GM19023 (cell line): ENCODE data around the gene ITGB2.

ENCODE experiments used
- ATAC-seq: cut with Tn5 transposase; IDR thresholded peaks from one replicate; pipeline ENCODE4 v1.9.1; 2021; ENCODE audit warnings: mild to moderate bottlenecking, moderate library complexity; ENCODE audit not compliant: unreplicated experiment

The ITGB2 gene

DNA sequence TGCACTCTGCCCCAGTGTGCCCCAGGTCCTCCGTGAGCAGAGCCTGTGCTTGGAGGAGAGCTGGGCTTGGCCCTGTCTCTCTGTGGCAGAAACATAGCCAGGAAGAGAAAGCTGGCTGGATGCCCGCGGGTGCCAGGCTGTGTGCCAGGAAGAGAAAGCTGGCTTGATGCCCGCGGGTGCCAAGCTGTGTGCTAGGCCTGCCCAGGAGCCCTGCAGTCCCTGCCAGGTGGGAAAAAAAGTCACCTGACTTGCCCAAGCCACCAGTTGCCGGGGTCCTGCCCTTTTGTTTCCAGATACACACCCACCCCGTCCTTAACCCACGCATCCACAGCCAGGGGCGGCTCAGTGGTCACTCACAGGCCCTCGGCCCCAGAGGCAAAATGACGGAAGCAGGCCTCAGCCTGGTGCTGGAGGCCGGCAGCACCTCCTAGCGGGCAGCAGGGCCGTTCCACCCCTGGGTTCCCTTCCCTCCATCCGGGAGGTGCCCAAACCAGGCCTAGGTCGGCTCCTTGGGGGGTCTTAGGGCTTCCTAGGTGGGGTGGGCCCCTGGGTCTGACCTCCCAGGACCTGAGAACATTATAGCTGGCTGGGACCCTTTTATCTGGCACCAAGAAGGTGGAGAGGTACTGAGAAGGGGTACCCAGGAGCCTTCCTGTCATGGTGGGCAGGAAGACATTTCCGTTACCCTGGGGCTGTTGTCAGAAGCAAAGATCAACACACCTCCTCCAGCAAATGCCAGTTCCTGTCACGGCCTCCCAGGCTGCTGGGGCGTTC, 9.1 kb downstream of the ITGB2 start:
- ATAC-seq, result no peak

DNA sequence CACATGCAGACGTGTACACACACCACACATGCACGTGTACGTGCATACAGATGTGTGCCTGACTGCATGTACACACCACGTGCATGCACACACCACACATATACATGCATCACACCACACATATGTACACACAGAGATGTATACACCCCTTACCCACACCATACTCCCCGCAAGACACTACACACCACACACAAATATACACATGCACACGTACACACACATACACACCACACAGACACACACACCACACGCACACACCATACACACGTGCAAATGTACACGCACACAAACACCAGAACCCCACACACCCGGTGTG, 9.7 kb downstream of the ITGB2 start:
- ATAC-seq, result no peak

DNA sequence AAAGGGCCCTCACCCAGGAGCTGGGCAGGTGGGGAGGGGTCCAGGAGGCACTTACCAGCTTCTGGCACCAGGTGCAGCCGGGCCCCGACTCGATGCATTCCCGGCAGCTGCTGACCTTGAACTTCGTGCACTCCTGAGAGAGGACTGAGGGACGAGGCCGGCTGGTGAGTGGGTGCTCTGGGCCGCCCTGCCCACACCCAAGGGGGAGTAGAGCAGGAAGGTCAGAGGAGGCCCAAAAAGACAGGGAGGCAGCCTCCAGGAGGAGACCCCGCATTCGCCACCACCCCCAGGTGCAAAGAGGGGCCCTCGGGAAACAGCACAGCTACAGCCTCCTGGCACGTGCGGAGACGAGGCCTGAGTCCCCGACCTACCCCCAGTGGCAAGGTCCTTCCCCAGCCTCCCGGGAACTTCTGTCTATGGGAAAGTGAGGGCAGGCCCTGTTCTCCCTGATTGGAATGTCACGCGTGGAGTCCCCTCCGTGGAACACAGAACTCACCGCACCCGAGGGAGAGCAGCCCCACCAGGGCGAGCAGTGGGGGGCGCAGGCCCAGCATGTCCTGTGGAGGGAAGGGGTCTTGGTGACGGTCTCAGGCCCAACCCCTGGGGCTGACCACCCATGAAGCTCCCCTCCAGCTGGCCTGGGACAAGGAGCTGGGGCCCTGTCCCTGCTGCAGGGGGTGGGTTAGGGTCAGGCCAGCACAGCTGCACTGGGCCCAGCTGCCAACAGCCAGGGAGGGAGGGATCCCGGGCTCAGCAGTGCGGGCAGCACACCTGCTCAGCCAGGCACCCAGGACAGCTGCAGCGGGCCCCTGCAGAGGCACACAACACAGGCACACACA, 10.3 kb downstream of the ITGB2 start:
- ATAC-seq, result no peak

DNA sequence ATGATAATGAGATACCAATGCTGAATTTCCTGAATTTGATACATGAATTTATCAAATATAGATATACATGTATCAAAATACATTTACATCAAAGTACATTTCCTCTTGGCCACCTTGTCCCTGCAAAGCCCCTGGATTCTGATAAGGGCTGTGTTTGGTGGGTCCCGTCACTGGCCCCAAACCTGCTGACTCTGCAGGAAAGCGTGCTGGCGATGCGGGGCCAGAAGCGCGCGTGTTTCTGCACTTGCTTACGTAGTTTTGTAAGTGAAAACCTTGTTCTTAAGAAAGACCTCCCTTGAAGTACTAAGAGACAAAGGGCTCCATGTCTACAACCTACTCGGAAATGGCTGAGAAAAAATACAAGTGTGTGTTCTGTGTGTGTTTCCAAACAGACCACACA, 11.0 kb downstream of the ITGB2 start:
- no peak for ATAC-seq

DNA sequence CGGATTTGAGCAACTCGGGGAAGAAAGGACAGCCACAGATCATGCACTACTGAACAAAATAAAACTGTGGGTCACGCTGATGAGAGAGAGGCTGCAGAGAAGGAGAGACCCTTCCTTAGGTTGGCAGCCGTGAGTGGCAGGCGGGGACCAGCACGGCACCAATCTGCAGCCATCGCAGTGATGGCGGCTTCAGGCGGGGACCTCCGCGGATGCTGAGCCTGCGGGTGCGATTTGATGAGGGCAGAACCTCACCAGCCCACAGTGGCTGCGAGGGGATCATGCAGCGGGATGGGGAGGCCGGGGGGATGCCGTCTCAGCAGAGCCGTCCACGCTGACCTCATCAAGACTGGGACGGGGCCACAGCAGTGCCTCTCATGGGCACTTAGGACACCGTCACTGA, 11.8 kb downstream of the ITGB2 start:
- ATAC-seq, result no peak

DNA sequence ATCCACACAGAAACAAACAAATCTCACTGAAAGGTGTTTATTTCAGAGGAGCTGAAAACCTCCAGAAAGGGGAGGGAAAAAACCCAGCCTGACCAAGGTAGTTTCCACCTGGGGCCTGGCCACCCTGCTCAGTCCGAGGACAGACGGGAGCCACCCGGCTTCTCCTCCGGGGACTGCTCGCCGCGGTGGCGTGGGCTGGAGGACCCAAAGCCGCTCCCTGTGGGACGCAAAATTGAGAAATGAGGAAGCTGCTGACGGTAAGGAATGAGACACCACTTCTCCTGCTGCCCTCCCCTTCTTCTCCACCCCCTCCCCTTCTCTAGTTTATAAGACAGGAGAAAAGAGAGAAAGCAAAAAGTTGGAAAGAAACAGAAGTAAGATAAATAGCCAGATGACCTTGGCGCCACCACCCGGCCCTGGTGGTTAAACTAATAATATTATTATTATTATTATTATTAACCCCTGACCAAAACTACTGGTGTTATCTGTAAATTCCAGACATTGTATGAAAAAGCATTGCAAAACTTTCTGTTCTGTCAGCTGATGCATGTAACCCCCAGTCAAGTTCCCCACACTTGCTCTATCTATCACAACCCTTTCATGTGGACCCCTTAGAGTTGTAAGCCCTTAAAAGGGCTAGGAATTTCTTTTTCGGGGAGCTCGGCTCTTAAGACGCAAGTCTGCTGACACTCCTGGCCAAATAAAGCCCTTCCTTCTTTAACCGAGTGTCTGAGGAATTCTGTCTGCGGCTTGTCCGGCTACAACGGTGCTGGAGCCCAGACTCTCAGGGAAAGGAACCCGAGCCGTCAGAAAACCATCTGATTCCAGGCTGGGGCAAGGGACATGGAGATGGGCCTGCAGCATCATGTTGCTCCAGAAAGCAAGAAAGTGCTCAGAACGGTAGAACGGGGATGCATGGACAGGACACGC, 12.5 kb downstream of the ITGB2 start:
- ATAC-seq, result no peak

DNA sequence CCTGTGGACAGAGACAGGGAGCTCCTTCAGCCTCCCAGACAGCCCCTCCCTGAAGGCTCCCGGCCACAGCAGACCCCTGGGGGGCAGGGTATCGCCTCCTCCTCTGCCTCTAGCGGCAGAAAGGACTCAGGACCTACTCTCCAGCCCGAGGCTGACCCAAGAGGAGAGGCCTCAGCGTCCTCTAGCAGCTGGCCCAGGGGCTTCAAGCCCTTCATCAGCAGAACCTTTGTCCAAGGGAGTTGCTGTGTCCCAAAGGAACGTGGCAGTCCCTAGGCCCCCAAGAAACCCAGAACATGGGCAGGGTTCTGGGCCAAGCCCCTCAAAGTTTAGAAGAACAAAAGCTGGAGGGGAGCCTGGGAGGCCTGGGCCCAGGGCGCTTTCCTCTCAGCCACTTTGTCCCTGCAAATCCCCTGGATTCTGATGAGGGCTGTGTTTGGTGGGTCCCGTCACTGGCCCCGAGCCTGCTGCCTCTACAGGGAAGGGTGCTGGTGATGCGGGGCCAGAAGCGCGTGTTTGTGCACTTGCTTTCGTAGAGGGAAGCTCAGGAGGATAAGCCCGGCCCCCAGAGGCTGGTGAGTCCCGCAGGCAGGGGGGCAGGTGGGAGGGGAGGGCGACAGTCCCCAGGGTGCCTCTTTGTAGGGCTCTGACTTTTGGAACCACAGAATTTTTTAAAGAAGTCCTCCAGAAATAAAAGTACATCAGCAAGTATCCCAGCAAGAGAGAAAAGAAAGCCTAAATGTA, 13.3 kb downstream of the ITGB2 start:
- ATAC-seq, result no peak

DNA sequence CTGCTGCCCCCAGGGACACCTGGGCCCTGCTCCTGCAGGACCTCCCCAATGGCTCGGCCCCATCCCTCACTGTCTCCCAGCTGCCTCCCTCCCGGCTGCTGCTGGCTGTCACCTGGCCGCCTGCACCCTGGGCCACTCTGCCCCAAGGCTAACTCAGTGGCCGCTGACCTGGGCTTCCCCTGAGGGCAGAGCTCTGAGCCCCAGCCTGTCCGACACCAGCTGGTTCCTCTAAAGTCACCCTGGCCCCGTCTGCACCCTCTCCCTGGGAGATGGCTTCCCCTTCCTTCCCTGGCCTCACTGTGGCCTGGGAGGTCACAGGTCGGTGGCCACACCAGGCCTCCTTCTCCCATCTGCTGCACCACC, 15.0 kb downstream of the ITGB2 start:
- no peak for ATAC-seq

DNA sequence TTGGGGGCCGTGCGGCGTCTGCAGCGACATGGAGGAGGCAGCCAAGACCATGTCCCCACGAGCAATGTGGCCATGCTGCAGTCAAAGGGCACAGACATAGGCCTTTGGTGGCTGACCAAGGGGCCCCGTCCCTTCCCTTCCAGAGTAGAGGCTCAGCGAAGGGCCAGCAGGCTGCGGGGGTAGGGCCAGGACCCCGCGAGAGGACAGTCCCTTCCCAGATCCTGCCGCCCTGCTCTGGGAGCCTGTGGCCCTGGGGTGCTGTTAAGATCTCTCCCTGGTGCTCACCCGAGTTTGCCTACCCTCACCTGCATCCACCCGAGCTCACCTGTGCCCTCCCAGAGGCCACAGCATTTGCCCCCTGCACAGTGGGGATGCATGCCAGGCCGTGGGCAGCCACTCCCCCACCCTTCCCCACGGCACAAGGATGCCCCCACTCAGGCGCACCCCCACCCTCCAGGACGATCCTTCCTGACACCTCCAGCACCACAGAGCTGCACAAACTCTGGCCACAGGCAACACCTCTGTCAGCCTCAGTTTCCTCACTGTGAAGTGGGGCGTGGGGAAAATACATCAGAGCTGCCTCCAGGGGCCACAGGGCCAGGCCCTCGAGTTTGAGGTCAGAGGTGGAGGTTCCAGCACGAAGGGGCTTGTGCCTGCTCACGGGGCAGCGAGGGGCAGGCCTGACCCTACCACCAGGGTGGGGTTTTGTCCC, 15.5 kb downstream of the ITGB2 start:
- ATAC-seq, result no peak

DNA sequence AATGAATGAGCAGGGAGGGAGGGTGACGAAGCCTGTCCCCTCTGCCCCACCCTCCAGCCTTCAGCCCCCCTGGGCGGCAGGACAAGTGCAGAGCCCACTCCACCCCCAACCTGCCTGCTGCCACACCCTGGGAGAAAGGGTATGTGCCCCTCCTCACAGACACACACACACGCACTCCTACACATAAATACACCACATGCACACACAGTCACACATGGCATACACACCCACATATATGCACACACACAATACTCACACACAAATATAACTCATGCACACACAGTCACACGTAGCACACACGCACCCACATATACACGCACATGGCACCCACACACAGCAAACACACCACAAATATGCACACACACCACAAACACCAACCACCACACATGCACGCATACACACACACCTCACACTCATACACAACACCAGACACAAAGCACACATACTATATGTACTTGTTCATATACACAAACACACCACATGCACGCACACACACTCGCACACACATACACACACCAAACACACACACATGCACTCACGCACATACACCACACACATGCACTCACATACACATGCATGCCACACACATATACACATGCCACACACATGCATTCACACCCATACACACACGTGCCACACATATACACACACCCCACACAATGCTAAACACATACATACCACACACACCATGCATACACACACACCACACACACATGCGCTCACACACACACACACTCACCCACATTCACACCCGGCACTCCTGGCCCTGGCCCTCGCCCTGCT, 16.4 kb downstream of the ITGB2 start:
- ATAC-seq, result no peak

DNA sequence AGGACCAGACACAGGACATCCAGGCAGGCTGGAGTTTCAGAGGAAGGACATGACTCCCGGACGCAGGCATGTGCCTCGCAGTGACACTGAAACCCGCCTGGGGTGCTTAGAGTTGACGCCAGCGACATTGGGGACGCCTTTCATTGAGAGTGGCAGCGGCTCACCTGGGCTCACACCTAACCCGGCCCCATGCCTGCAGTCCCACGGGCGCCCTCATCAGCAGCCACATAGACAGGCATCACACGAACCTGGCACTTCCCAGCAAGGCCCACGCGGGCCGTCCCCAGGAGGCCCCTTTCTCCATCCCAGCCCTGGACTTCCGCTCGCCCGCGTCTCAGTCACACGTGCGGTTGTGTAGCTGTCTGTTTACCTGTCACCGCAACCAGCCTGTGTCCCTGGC, 17.0 kb downstream of the ITGB2 start:
- no peak for ATAC-seq

DNA sequence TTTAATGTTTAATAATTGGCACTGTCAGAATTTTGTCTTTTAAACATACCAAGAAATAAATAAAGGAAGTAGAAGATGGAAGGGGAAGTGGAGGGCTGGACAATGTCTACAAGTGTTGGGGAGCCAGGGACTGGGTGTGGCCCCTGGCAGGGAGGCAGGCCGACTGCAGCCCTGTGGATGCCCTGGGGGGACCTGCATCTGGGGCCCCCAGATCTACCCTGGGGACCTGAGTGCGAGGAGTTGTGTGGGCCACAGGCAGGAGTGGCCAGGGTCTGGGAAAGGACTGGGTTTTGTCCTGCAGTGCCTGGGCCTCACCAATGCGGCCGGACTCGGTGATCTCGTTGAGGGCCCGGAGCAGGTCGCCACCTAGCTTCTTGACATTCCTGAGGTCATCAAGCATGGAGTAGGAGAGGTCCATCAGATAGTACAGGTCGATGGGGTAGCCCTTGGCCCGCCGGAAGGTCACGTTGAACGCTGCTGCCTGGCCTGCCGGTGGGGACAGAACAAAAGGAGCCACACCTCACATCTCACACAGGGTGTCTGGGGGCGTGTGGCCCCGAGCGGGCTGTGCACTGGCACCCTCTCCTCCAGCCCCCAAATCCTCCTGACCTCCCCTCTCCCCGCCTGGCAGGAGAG, 17.5 kb downstream of the ITGB2 start:
- no peak for ATAC-seq

DNA sequence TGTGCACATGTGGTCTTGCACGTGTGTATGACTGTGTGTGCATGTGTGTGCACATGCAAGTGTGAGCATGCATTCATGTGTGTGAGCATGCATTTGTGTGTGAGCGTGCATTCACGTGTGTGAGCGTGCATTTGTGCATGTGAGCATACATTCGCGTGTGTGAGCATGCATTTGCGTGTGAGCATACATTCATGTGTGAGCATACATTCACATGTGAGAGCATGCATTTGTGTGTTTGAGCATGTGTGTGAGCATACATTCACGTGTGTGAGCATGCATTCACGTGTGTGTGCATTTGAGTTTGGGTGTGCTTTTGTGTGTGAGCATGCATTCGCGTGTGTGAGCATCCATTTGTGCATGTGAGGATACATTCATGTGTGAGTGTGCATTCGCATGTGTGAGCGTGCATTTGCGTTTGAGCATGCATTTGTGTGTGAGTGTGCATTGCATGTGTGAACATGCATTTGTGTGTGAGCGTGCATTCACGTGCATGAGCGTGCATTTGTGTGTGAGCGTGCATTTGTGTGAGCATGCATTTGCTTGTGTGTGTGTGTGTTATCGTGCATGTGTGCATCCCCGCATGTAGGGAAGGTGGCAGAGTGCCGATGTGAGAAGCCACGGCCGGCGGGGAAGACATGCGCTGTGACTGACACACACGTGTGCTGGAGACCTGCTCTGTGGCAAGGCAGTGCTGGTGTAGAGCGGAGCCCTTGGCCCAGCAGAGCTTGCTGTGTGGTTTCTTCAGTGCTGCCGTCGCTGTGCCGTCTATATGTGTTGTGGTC, 18.2 kb downstream of the ITGB2 start:
- ATAC-seq, result no peak

DNA sequence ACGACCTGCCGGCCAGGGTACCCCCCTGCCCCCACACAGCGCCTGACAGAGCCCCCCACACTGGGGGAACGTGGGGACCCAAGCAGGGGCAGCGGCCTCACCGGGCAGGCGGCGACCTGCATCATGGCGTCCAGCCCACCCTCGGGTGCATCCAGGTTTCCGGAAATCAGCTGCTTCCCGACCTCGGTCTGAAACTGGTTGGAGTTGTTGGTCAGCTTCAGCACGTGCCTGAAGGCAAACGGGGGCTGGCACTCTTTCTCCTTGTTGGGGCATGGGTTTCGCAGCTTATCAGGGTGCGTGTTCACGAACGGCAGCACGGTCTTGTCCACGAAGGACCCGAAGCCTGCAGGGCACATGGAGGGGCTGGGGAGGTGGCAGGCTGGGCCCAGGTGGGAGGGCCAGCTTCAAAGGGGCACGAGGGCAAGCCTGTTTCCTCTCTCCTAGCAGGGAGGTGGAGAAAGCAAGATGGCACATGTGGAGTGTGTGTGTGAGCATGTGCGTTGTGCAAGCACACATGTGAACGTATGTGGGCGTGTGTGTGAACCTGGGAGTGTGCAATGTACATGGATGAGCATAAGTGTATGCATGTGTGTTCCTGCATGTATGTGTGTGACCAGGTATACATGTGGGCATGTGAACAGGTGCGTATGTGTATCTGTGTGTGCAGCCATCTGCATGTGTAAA, 19.2 kb downstream of the ITGB2 start:
- ATAC-seq, result no peak

DNA sequence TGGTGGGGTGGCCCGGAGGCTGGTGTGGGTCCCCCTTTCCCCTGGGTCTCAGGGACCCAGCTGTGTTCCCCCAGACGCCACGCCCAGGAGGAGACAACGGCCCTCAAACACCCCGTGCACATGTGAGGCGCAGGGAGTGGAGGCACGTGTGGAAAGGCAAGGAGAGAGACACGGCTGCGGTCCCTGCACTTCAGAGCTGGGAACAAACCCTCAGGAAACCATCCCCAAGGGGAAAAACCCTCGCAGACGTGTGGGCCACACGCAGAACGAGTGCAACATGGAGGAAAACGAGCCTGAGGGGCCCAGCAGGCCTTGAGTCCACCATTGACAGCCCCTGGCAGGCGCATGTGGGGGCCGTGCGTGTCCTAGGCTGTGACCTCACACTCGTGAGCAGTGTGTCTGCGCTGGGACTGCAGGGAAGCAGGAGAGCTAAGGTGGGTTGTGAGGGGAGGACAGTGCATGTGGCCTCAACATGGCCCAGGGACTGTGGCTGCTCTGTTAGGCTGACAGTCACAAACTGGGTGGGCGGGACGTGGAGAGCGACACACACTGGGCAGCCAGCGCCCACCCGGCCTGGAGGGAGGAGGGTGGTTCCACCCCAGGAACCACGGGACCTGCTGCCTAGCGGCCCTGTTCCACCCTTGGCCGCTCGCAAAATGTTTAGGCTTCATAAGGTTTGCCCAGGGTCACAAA, 20.0 kb downstream of the ITGB2 start:
- ATAC-seq, result no peak

DNA sequence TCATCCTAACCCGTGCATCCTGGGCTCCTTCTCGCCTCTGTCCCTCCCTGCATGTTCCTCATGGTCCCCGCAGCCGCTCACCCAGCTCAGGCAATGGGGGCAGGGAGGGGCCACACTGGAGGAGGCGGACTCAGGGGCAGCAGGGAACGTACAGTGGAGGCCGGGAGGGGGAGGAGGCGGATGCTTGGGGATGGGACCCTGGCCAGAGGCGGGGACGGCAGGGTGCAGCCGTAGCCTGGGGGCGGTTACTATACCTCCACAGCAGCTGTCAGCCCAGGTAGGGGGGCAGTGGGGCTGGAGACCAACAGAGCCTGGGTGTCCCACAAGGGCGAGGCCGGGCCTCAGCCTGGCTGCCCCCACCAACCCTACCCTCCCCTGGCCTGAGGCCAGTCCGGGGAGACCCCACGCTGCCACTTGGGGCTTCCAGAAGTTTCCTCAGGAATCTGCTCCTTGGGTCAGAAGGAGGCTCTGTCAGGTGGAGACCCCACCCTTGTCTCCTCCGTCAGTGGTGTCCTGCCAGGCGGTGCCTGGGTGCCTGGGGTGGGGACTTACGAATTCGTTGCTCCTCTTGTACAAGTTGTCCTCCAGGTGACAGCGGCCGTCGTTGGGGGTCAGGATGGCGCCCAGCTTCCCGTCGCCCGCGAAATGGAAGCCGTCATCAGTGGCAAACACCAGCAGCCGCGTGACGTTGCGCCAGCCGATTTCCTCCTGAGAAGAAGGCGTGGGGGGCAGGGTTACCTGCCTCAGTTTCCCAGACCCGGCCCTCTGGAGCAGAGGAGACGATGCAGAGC, 20.7 kb downstream of the ITGB2 start:
- ATAC-seq, result no peak
